Smooth muscle cell (in vitro differentiated cells): ENCODE data around the gene KCNIP2. TPM values are rescaled to one million over a fixed set of nuclear protein-coding genes. Genes with fewer than 3 reads are reported as not detected.
A peak's percentile ranks its signal among the peaks of the same experiment; 100 is the strongest.

Source experiments
- DNase-seq: peaks from one replicate; lab custom pipeline; 2025; ENCODE audit not compliant: unreplicated experiment; lab: John Stamatoyannopoulos, UW
- H2AFZ ChIP-seq: fragments of 200-600 bp; sonication (generic); 2 replicates; pipeline ENCODE4 v1.6.0; 2016; ENCODE audit warnings: antibody characterized with exemption, low read depth, mild to moderate bottlenecking
- H3F3A ChIP-seq: fragments of 200-600 bp; sonication (generic); 2 replicates; pipeline ENCODE4 v1.6.0; 2017; ENCODE audit warnings: antibody characterized with exemption, low read depth
- H3K27ac ChIP-seq: fragments of 200-600 bp; sonication (generic); 2 replicates; pipeline ENCODE4 v1.5.1; 2016; ENCODE audit warnings: low read depth, mild to moderate bottlenecking
- H3K27me3 ChIP-seq: fragments of 200-600 bp; sonication (generic); 2 replicates; pipeline ENCODE4 v1.6.1; 2016; ENCODE audit warnings: low read depth, mild to moderate bottlenecking
- H3K36me3 ChIP-seq: fragments of 200-600 bp; sonication (generic); 2 replicates; pipeline ENCODE4 v1.5.1; 2016; ENCODE audit warnings: low read depth
- H3K4me1 ChIP-seq: fragments of 200-600 bp; sonication (generic); 2 replicates; pipeline ENCODE4 v1.5.1; 2016; ENCODE audit warnings: low read depth
- H3K4me2 ChIP-seq: fragments of 200-600 bp; sonication (generic); 2 replicates; pipeline ENCODE4 v1.6.0; 2016; ENCODE audit warnings: mild to moderate bottlenecking
- H3K4me3 ChIP-seq: fragments of 200-600 bp; sonication (generic); 2 replicates; pipeline ENCODE4 v1.5.1; 2016; ENCODE audit warnings: mild to moderate bottlenecking
- H3K79me2 ChIP-seq: fragments of 200-600 bp; sonication (generic); 2 replicates; pipeline ENCODE4 v1.6.0; 2016; ENCODE audit warnings: low read depth, mild to moderate bottlenecking
- H3K9ac ChIP-seq: fragments of 200-600 bp; sonication (generic); 2 replicates; pipeline ENCODE4 v1.6.0; 2016; ENCODE audit warnings: low read depth
- H3K9me3 ChIP-seq: fragments of 200-600 bp; sonication (generic); replicated peaks from 2 replicates; pipeline ENCODE4 v1.5.1; 2016; ENCODE audit warnings: low read depth
- H4K20me1 ChIP-seq: fragments of 200-600 bp; sonication (generic); 2 replicates; pipeline ENCODE4 v1.6.0; 2016; ENCODE audit warnings: low read depth
- WGBS: methylation state at CpG from one replicate; pipeline ENCODE4 v1.1.7; 2016; ENCODE audit warnings: low lambda C conversion rate; 5-methylcytosine and 5-hydroxymethylcytosine counted together
- polyA plus RNA-seq: library from polyadenylated mRNA; unstranded; fragments of >200 nt; fragmentation: Nextera tagmentation; extraction: Ambion mirVana; gene quantifications from 2 replicates; pipeline ENCODE4 v1.2.1, GENCODE V29; 2016
- total RNA-seq: library from RNA; depleted of rRNA; stranded (reverse); fragments of >200 nt; gene quantifications from 2 replicates; pipeline ENCODE4 v1.2.3, GENCODE V29; 2014
- TF ChIP-seq, protein P1 (sequence below): fragments of 200-600 bp; sonication (generic); IDR thresholded peaks from 2 replicates; pipeline ENCODE4 v1.5.1; 2017; ENCODE audit warnings: borderline replicate concordance, mild to moderate bottlenecking, antibody characterized with exemption; ENCODE audit not compliant: insufficient read depth, poor library complexity, severe bottlenecking

Gene KCNIP2
- total and polyA plus RNA-seq, 2 experiments from 2014 or later = 0.87 to 3.9 TPM

DNA sequence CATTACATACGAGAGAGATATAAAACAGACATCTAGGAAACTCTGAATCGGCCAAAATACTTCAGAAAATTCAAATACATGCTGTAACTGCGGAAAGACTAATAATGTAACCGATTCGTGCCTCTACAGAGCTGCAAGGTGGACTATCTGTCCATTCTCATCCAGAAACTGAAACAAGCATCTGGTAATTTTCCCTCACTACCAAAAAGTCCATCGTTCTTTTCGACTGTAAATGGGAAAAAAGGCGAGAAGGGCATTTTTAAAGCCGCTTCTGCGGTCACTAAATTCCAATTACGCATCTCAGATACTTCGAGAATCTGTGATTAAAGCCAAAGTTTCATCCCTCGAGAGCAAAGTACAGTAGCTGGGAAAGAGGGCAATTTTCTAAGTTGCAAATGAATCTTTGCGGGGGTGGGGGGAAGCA lies 26.7 kb downstream of the KCNIP2 start:
- peak overlapping the region; percentile 99 for H3K4me2 ChIP-seq
- no peaks in the 10 kb centered on the region for H3K9me3 ChIP-seq
- H3K79me2 ChIP-seq = peaks cover 61% of the 10 kb centered on the region
- peaks cover 61% of the 10 kb centered on the region for H4K20me1 ChIP-seq
- DNase-seq = no peak
- peaks cover 29% of the 10 kb centered on the region for H3K4me1 ChIP-seq
- WGBS = 3% methylated on average over 14 of the region's 14 CpGs
- H2AFZ ChIP-seq = no peak overlapping the region
- H3K27ac ChIP-seq = peak overlapping the region; percentile 84
- peak overlapping the region; percentile 85 for H3K9ac ChIP-seq
- H3F3A ChIP-seq = peaks cover 4% of the 10 kb centered on the region
- TF ChIP-seq, protein P1, sequence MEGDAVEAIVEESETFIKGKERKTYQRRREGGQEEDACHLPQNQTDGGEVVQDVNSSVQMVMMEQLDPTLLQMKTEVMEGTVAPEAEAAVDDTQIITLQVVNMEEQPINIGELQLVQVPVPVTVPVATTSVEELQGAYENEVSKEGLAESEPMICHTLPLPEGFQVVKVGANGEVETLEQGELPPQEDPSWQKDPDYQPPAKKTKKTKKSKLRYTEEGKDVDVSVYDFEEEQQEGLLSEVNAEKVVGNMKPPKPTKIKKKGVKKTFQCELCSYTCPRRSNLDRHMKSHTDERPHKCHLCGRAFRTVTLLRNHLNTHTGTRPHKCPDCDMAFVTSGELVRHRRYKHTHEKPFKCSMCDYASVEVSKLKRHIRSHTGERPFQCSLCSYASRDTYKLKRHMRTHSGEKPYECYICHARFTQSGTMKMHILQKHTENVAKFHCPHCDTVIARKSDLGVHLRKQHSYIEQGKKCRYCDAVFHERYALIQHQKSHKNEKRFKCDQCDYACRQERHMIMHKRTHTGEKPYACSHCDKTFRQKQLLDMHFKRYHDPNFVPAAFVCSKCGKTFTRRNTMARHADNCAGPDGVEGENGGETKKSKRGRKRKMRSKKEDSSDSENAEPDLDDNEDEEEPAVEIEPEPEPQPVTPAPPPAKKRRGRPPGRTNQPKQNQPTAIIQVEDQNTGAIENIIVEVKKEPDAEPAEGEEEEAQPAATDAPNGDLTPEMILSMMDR = no peak
- peak overlapping the region; percentile 85 for H3K4me3 ChIP-seq
- H3K36me3 ChIP-seq = no peaks in the 10 kb centered on the region
- no peaks in the 10 kb centered on the region for H3K27me3 ChIP-seq

DNA sequence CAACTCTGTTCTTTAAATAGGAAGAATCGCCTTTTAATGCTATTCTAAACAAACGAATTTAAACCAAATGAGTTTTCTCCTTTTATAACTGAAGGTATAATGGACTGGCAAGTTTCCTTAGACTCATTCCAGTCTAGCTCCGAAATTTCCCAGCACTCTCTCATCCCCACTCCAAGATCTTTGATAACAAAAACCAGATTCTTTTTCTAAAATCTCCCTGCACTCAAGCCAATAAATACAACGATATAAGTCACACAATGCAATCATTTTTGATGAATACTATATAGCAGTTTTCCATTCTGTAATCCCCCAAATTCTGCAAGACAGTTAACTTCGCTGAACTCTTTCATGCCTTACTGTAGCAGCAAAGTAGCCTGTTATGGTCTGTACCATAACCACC lies 27.2 kb downstream of the KCNIP2 start:
- peak overlapping the region; percentile 99 for H3K4me2 ChIP-seq
- peaks cover 67% of the 10 kb centered on the region for H4K20me1 ChIP-seq
- H3K27ac ChIP-seq = peak overlapping the region; percentile 84
- DNase-seq = no peak
- no peaks in the 10 kb centered on the region for H3K27me3 ChIP-seq
- H3F3A ChIP-seq = peaks cover 4% of the 10 kb centered on the region
- peaks cover 66% of the 10 kb centered on the region for H3K79me2 ChIP-seq
- no peaks in the 10 kb centered on the region for H3K36me3 ChIP-seq
- peak overlapping the region; percentile 85 for H3K9ac ChIP-seq
- peak overlapping the region; percentile 85 for H3K4me3 ChIP-seq
- WGBS = 2% methylated on average over 5 of the region's 5 CpGs
- H2AFZ ChIP-seq = no peak overlapping the region
- H3K9me3 ChIP-seq = no peaks in the 10 kb centered on the region
- TF ChIP-seq, protein P1 = no peak
- peaks cover 29% of the 10 kb centered on the region for H3K4me1 ChIP-seq

DNA sequence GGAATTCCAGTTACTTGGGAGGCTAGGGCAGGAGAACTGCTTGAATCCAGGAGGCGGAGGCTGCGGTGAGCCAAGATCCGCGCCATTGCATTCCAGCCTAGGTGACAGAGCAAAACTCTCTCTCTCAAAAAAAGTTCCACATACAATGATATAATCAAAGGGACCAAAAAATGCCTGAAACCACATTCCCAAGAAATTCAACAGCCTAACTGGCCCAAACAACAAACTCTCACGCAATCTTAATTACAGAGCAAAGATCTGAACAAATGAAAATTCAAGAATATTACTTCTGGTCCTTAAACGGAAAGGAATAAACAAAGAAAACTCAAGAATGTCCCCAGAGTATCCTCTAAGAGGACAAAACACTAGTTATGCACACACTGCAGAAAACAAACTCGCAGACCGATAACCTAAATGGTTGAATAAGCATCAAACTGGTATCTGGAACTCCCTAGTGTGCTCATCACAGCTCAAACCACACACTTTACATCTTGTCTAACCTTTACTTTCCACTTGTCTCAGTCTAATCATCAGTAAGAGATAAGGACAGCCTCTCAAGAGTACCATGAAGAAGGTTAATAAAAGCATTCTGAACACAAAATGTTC lies 29.0 kb downstream of the KCNIP2 start:
- peaks cover 9% of the 10 kb centered on the region for H3K36me3 ChIP-seq
- peaks cover 85% of the 10 kb centered on the region for H3K79me2 ChIP-seq
- H3K4me3 ChIP-seq = peak overlapping the region; percentile 85
- H3K27ac ChIP-seq = peak overlapping the region; percentile 3
- H3K27me3 ChIP-seq = no peaks in the 10 kb centered on the region
- DNase-seq = no peak
- peaks cover 29% of the 10 kb centered on the region for H3K4me1 ChIP-seq
- H3K4me2 ChIP-seq = peak overlapping the region; percentile 99
- TF ChIP-seq, protein P1 = no peak
- no peak overlapping the region for H2AFZ ChIP-seq
- H3F3A ChIP-seq = peaks cover 4% of the 10 kb centered on the region
- H3K9ac ChIP-seq = no peak overlapping the region
- H3K9me3 ChIP-seq = no peaks in the 10 kb centered on the region
- H4K20me1 ChIP-seq = peaks cover 85% of the 10 kb centered on the region
- 79% methylated on average over 8 of the region's 8 CpGs for WGBS

DNA sequence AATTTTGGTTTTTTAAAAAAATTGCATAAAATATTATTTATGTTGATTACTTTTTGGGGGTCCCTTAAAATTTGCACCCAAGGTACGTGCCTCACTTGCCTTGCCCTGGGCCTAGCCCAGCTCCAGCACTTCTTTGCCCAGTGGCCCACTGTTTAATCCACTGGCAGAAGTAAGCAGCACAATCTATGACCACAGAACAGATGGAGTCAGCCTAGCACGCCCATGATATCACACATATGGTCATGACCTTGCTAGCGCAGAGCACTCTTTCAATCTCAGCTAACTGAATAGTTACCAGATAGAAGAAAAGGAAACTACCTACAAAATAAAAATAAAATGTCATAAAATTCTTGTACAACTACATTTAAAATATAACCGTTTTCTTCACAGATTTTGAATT lies 31.0 kb downstream of the KCNIP2 start:
- Histone ChIP-seq H3F3A (peaks cover 8% of the 10 kb centered on the region), H3K27ac (no peak overlapping the region), H3K79me2 (peaks cover 99% of the 10 kb centered on the region), H3K4me2 (no peak overlapping the region), H2AFZ (no peak overlapping the region), H3K9me3 (no peaks in the 10 kb centered on the region), H3K9ac (no peak overlapping the region), H3K27me3 (no peaks in the 10 kb centered on the region), H3K4me3 (no peak overlapping the region), H3K36me3 (peaks cover 20% of the 10 kb centered on the region), H4K20me1 (peaks cover 100% of the 10 kb centered on the region), H3K4me1 (peaks cover 22% of the 10 kb centered on the region)
- TF ChIP-seq, protein P1 = no peak
- 94% methylated on average over 4 of the region's 4 CpGs for WGBS
- no peak for DNase-seq
